ENCODE measurements around the gene STK32B. TPM values are rescaled to one million over a fixed set of nuclear protein-coding genes. Genes with fewer than 3 reads are reported as not detected.
"Not testable (repeated sequence)": the region's sequence is repeated elsewhere in the genome, so short reads cannot be mapped to it uniquely, and the experiment has no call there.

STK32B gene
- total and polyA plus RNA-seq, 2 donors (not counting 1 experiment from before 2014, with no cell fraction given) = 0.22 to 0.30 TPM

DNA sequence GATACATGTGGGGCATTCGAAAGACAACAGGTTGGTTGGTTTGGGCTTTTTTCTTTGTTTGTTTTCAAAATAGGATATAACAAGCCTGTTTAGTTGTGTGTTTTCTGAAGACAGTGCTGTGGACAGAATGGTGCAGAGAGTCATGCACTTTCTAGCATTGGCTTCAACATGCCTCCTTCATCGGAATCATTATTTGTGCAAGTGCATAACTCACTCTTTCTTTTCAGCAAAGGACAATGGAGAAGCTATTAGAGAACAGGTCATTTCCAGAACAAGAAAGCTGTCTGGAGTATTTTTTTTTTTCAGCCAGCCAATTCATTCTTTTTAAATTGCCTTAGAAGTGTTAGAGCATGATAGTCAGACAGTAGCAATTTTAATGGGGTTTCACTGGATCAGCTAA is 225.8 kb downstream of the STK32B start:
- Histone ChIP-seq H3K36me3 (replicated peaks in 1 of 2; ENCODE audit: control extremely low read depth in 1 of 2, control insufficient read depth in 1 of 2, extremely low read depth in 1 of 2, insufficient read depth in 2 of 2, low read length in 1 of 2) (no peaks in the 10 kb centered on the region), H2AFZ (ENCODE audit: insufficient read depth, low read depth, low read length, poor library complexity, severe bottlenecking) (no peak overlapping the region), H3K27ac (ENCODE audit: low read length in 2 of 2) (no peak overlapping the region), H3K4me3 (ENCODE audit: control extremely low read depth in 1 of 5, extremely low read depth in 1 of 5, insufficient read depth in 1 of 5, low read depth in 2 of 5, low read length in 4 of 5) (no peak overlapping the region), H3K4me2 (replicated peaks; ENCODE audit: low read depth, low read length, poor library complexity, severe bottlenecking) (no peak overlapping the region), H4K20me1 (ENCODE audit: control insufficient read depth, insufficient read depth, low read length, poor library complexity, severe bottlenecking) (no peaks in the 10 kb centered on the region), H3K27me3 (replicated peaks in 1 of 4; ENCODE audit: control extremely low read depth in 1 of 4, control insufficient read depth in 3 of 4, insufficient read depth in 4 of 4, low read length in 3 of 4) (no peaks in the 10 kb centered on the region), H3K9ac (ENCODE audit: low read length) (no peak overlapping the region), H3K4me1 (ENCODE audit: control insufficient read depth in 2 of 2, insufficient read depth in 2 of 2, low read length in 2 of 2) (no peaks in the 10 kb centered on the region), H3K79me2 (ENCODE audit: control insufficient read depth, insufficient read depth, low read length) (no peaks in the 10 kb centered on the region), H3K9me3 (ENCODE audit: control extremely low read depth in 1 of 3, control insufficient read depth in 2 of 3, insufficient read depth in 1 of 3, low read length in 2 of 3) (peaks cover 0 to 6% (median 0%) of the 10 kb centered on the region in 3 donors)
- Mint-ChIP-seq H3K4me1 (no peaks in the 10 kb centered on the region), H3K4me3 (no peak overlapping the region), H3K27ac (no peak overlapping the region), H3K9me3 (ENCODE audit: insufficient read depth) (no peaks in the 10 kb centered on the region), H3K27me3 (no peaks in the 10 kb centered on the region)
- 100% methylated on average over 2 of the region's 2 CpGs for WGBS (ENCODE audit: insufficient coverage)
- POLR2A ChIA-PET = no interaction called here
- no peak for TF ChIP-seq EZH2 (IDR thresholded peaks at IDR 0.05; ENCODE audit: borderline replicate concordance, insufficient read depth, low read depth, low read length, poor library complexity, severe bottlenecking)
- no peak for TF ChIP-seq CTCF (IDR thresholded peaks at IDR 0.05)
- intact Hi-C loops (cut with micrococcal nuclease) = no loop called here
- CTCF ChIA-PET = no interaction called here
- no peak for ATAC-seq (ENCODE audit: low read depth)
- no peak for DNase-seq

DNA sequence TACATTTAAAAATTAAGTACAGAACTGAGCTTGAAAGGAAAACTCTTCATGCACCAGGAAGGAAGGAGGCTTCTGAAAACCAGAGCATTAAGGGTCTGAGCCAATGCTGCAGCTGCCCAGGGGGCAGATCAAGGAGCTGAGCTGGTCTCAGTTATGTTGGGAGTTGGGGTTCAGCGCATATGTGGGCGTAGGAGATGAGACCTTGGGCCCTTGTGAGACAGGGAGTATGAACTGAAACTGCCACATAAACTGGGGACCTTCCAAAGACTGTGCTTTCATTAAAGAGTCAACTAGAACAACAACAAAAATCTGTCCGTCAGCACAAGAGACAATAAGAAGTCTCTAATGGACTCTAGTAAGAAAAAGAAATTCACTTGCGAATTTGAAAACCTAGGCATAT is 226.9 kb downstream of the STK32B start:
- Histone ChIP-seq H3K9me3 (ENCODE audit: control extremely low read depth in 1 of 3, control insufficient read depth in 2 of 3, insufficient read depth in 1 of 3, low read length in 2 of 3) (peaks cover 0 to 6% (median 0%) of the 10 kb centered on the region in 3 donors), H3K9ac (ENCODE audit: low read length) (no peak overlapping the region), H3K4me2 (replicated peaks; ENCODE audit: low read depth, low read length, poor library complexity, severe bottlenecking) (no peak overlapping the region), H3K27me3 (replicated peaks in 1 of 4; ENCODE audit: control extremely low read depth in 1 of 4, control insufficient read depth in 3 of 4, insufficient read depth in 4 of 4, low read length in 3 of 4) (no peaks in the 10 kb centered on the region), H4K20me1 (ENCODE audit: control insufficient read depth, insufficient read depth, low read length, poor library complexity, severe bottlenecking) (no peaks in the 10 kb centered on the region), H2AFZ (ENCODE audit: insufficient read depth, low read depth, low read length, poor library complexity, severe bottlenecking) (no peak overlapping the region), H3K4me3 (ENCODE audit: control extremely low read depth in 1 of 5, extremely low read depth in 1 of 5, insufficient read depth in 1 of 5, low read depth in 2 of 5, low read length in 4 of 5) (no peak overlapping the region), H3K36me3 (replicated peaks in 1 of 2; ENCODE audit: control extremely low read depth in 1 of 2, control insufficient read depth in 1 of 2, extremely low read depth in 1 of 2, insufficient read depth in 2 of 2, low read length in 1 of 2) (no peaks in the 10 kb centered on the region), H3K79me2 (ENCODE audit: control insufficient read depth, insufficient read depth, low read length) (no peaks in the 10 kb centered on the region), H3K27ac (ENCODE audit: low read length in 2 of 2) (no peak overlapping the region), H3K4me1 (ENCODE audit: control insufficient read depth in 2 of 2, insufficient read depth in 2 of 2, low read length in 2 of 2) (no peaks in the 10 kb centered on the region)
- no CpG with 5 or more reads among the region's 4 CpGs for WGBS (ENCODE audit: insufficient coverage)
- CTCF ChIA-PET = no interaction called here
- TF ChIP-seq EZH2 (IDR thresholded peaks at IDR 0.05; ENCODE audit: borderline replicate concordance, insufficient read depth, low read depth, low read length, poor library complexity, severe bottlenecking) = no peak
- TF ChIP-seq CTCF (IDR thresholded peaks at IDR 0.05) = no peak
- Mint-ChIP-seq H3K4me3 (no peak overlapping the region), H3K27ac (no peak overlapping the region), H3K4me1 (no peaks in the 10 kb centered on the region), H3K9me3 (ENCODE audit: insufficient read depth) (no peaks in the 10 kb centered on the region), H3K27me3 (no peaks in the 10 kb centered on the region)
- no peak for DNase-seq
- ATAC-seq (ENCODE audit: low read depth) = no peak
- POLR2A ChIA-PET = no interaction called here
- intact Hi-C loops (cut with micrococcal nuclease) = no loop called here

- H3K4me1 Mint-ChIP-seq; H3K36me3 ChIP-seq (replicated peaks in 1 of 2; ENCODE audit: control extremely low read depth in 1 of 2, control insufficient read depth in 1 of 2, extremely low read depth in 1 of 2, insufficient read depth in 2 of 2, low read length in 1 of 2); H2AFZ ChIP-seq (ENCODE audit: insufficient read depth, low read depth, low read length, poor library complexity, severe bottlenecking); CTCF ChIA-PET; H3K9me3 Mint-ChIP-seq (ENCODE audit: insufficient read depth); H3K4me3 Mint-ChIP-seq; H3K4me3 ChIP-seq (ENCODE audit: control extremely low read depth in 1 of 5, extremely low read depth in 1 of 5, insufficient read depth in 1 of 5, low read depth in 2 of 5, low read length in 4 of 5); H3K27me3 Mint-ChIP-seq; ATAC-seq (ENCODE audit: low read depth); H3K4me1 ChIP-seq (ENCODE audit: control insufficient read depth in 2 of 2, insufficient read depth in 2 of 2, low read length in 2 of 2); H3K4me2 ChIP-seq (replicated peaks; ENCODE audit: low read depth, low read length, poor library complexity, severe bottlenecking); H4K20me1 ChIP-seq (ENCODE audit: control insufficient read depth, insufficient read depth, low read length, poor library complexity, severe bottlenecking); H3K9me3 ChIP-seq (ENCODE audit: control extremely low read depth in 1 of 3, control insufficient read depth in 2 of 3, insufficient read depth in 1 of 3, low read length in 2 of 3); intact Hi-C loops (cut with micrococcal nuclease); H3K27ac Mint-ChIP-seq; H3K27ac ChIP-seq (ENCODE audit: low read length in 2 of 2); H3K9ac ChIP-seq (ENCODE audit: low read length); H3K79me2 ChIP-seq (ENCODE audit: control insufficient read depth, insufficient read depth, low read length); POLR2A ChIA-PET; H3K27me3 ChIP-seq (replicated peaks in 1 of 4; ENCODE audit: control extremely low read depth in 1 of 4, control insufficient read depth in 3 of 4, insufficient read depth in 4 of 4, low read length in 3 of 4); DNase-seq: not testable (repeated sequence)
- 75% methylated on average over 1 of the region's 1 CpG for WGBS (ENCODE audit: insufficient coverage)
These were observed 228.8 kb downstream of the STK32B start for GRCh38 chr4:5280069-5280468.
